K562 (cell line): ENCODE data around the gene CNOT10. TPM values are rescaled to one million over a fixed set of nuclear protein-coding genes. Genes with fewer than 3 reads are reported as not detected.

Experiments used
- BRF1 ChIP-seq: IDR thresholded peaks from 3 replicates; pipeline ENCODE4 v1.6.1; 2011; ENCODE audit warnings: borderline replicate concordance, mild to moderate bottlenecking; ENCODE audit not compliant: insufficient read length; ENCODE audit errors: extremely low read depth
- CBX3 ChIP-seq, 2 experiments: IDR thresholded peaks; 1 replicate in 1 of 2; 2 replicates in 1 of 2; pipeline ENCODE4 v1.6.1; 2012; ENCODE audit warnings: inconsistent platforms in 2 of 2, low read length in 2 of 2, borderline replicate concordance in 1 of 2, control low read depth in 1 of 2
- CTBP1 ChIP-seq: fragments of 450-650 bp; IDR thresholded peaks from 2 replicates; pipeline ENCODE4 v1.6.1; 2016; ENCODE audit warnings: borderline replicate concordance
- CXXC5 ChIP-seq: fragments of 250-450 bp; sonication (Bioruptor Pico); IDR thresholded peaks from 2 replicates; pipeline ENCODE4 v1.8.0; 2022; ENCODE audit warnings: inconsistent platforms, mild to moderate bottlenecking, moderate library complexity
- ETV5 ChIP-seq: sonication (generic); formaldehyde crosslinking; IDR thresholded peaks from 2 replicates; pipeline ENCODE4 v1.4.0; 2020; ENCODE audit warnings: low read depth, mild to moderate bottlenecking, missing genetic modification reagents
- FIP1L1 ChIP-seq: fragments of 200-400 bp; formaldehyde crosslinking; IDR thresholded peaks from 2 replicates; pipeline ENCODE4 v1.6.1; 2018; ENCODE audit warnings: mild to moderate bottlenecking, low read depth, low read length; ENCODE audit not compliant: poor library complexity, severe bottlenecking
- KAT7 ChIP-seq: sonication (generic); formaldehyde crosslinking; IDR thresholded peaks from 2 replicates; pipeline ENCODE4 v1.8.0; 2022; ENCODE audit warnings: missing genetic modification reagents, mild to moderate bottlenecking, borderline replicate concordance
- MYNN ChIP-seq, 2 experiments: sonication (generic); formaldehyde crosslinking in 1 of 2; IDR thresholded peaks; 2 replicates each; pipeline versions ENCODE4 v1.5.0 to v1.6.1; 2016 to 2020; ENCODE audit warnings: antibody characterized with exemption in 1 of 2, missing genetic modification reagents in 1 of 2
- NR2F6 ChIP-seq: fragments of 450-650 bp; formaldehyde crosslinking; IDR thresholded peaks from 2 replicates; pipeline ENCODE4 v1.4.0; 2020; ENCODE audit warnings: mild to moderate bottlenecking
- OTX1 ChIP-seq: fragments of 450-650 bp; formaldehyde crosslinking; IDR thresholded peaks from 2 replicates; pipeline ENCODE4 v1.4.0; 2022; ENCODE audit warnings: mild to moderate bottlenecking
- RAD21 ChIP-seq, 2 experiments: fragments of 250-450 bp in 1 of 2; fragments of 450-650 bp in 1 of 2; sonication (Bioruptor Pico) in 1 of 2; formaldehyde crosslinking in 1 of 2; IDR thresholded peaks in 1 of 2; conservative IDR thresholded peaks in 1 of 2; 2 replicates each; pipeline versions ENCODE4 v1.4.0 to v1.8.0; 2020 to 2022; ENCODE audit warnings: mild to moderate bottlenecking in 2 of 2, moderate library complexity in 1 of 2
- RCOR1 ChIP-seq, 2 experiments: IDR thresholded peaks; 2 replicates each; pipeline ENCODE4 v1.6.1; 2012; ENCODE audit warnings: low read depth in 2 of 2, low read length in 2 of 2, borderline replicate concordance in 1 of 2, improper control_type of control experiment in 1 of 2
- SIN3B ChIP-seq: fragments of 450-650 bp; IDR thresholded peaks from 2 replicates; pipeline ENCODE4 v1.6.1; 2017; ENCODE audit warnings: low read depth, mild to moderate bottlenecking, moderate library complexity
- TAF9B ChIP-seq: fragments of 450-650 bp; IDR thresholded peaks from 2 replicates; pipeline ENCODE4 v1.6.1; 2018; ENCODE audit warnings: mild to moderate bottlenecking; ENCODE audit not compliant: partially characterized antibody
- TGIF2 ChIP-seq: sonication (generic); formaldehyde crosslinking; IDR thresholded peaks from 2 replicates; pipeline ENCODE4 v1.8.1; 2022; ENCODE audit warnings: mild to moderate bottlenecking, missing genetic modification reagents, moderate library complexity
- ZNF668 ChIP-seq: fragments of 250-450 bp; sonication (Bioruptor Pico); IDR thresholded peaks from 2 replicates; pipeline ENCODE4 v1.8.0; 2022; ENCODE audit warnings: mild to moderate bottlenecking, inconsistent platforms
- polyA plus RNA-seq, 8 experiments: library from polyadenylated mRNA; depleted of rRNA in 4 of 8; stranded (reverse) in 5 of 8; unstranded in 3 of 8; fragments of >200 nt; fragmentation: Nextera tagmentation in 2 of 8; fragmentation: Illumina TruSeq in 1 of 8; extraction: Ambion mirVana in 2 of 8; extraction: Trizol in 1 of 8; gene quantifications; 2 replicates each; pipeline versions ENCODE4 v1.2.1 to v1.2.3, GENCODE V29; 2011 to 2014; ENCODE audit warnings: inconsistent platforms in 1 of 8, missing spikeins in 1 of 8
- total RNA-seq, 7 experiments: library from RNA; depleted of rRNA in 6 of 7; stranded (reverse); fragments of >200 nt in 6 of 7; fragmentation: Illumina TruSeq in 2 of 7; extraction: Trizol in 2 of 7; gene quantifications; 2 replicates each; pipeline versions ENCODE4 v1.2.1 to v1.2.3, GENCODE V29; 2011 to 2021; ENCODE audit warnings: low replicate concordance in 1 of 7
- TF ChIP-seq, protein P1 (sequence below), 3 experiments: IDR thresholded peaks in 2 of 3; conservative IDR thresholded peaks in 1 of 3; 2 replicates each; pipeline ENCODE4 v1.5.1; 2011 to 2012; ENCODE audit warnings: low read length in 3 of 3, mild to moderate bottlenecking in 3 of 3, control low read depth in 2 of 3, improper control_type of control experiment in 1 of 3, inconsistent platforms in 1 of 3, low read depth in 1 of 3, mixed read lengths in 1 of 3, moderate library complexity in 1 of 3; ENCODE audit not compliant: insufficient read depth in 2 of 3
- TF ChIP-seq, protein P2 (sequence below): fragments of 450-650 bp; formaldehyde crosslinking; IDR thresholded peaks from 2 replicates; pipeline ENCODE4 v1.4.0; 2020; ENCODE audit warnings: mild to moderate bottlenecking, moderate library complexity
- TF ChIP-seq, protein P3 (sequence below): sonication (generic); formaldehyde crosslinking; IDR thresholded peaks from 2 replicates; pipeline ENCODE4 v1.9.0; 2022; ENCODE audit warnings: mild to moderate bottlenecking, missing genetic modification reagents
- TF ChIP-seq, protein P4 (sequence below): fragments of 450-650 bp; IDR thresholded peaks from 2 replicates; pipeline ENCODE4 v1.7.1; 2018; ENCODE audit warnings: mild to moderate bottlenecking, low read depth; ENCODE audit not compliant: partially characterized antibody

Gene CNOT10
- total and polyA plus RNA-seq, 9 of the 15 experiments (the other 6 are each of a cell fraction or from before 2014, with no cell fraction given): 35.7 to 114 (median 81.9) TPM

DNA sequence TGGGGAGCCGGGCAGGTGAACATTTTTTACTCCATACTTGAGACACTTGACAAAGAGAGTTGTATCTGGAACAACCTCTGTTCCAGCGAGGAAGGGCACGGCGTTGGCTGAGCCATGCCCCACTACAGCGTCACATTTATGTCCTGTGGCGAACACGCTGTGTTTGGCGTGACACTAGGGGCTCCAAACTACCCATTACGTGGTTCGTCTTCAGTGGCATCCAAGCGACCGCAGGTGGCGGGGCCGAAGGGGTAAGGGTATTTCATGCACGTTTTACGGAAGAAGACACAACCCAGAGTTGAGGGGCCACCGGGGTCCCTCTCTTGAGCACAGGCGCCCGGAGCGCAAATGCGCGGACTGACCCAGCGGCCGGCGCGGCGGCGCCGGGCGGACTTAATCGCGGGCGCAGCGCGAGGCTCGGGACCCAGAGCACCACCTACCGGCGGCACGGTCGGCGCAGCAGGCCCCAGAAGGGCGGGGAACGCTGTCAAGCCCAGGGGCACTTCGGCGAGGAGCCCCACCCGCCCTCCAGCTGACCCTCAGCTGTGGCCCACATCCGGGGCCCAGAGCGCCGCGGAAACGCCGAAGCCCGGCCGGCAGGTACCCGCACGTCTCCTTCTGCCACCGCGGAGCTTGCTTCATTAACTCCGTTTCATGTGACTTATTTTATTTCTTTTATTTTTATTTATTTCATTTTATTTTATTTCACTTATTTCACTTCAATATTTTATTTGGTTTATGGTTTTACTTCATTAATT, 96.4 kb downstream of the CNOT10 start (continued):
- TF ChIP-seq, protein P1, sequence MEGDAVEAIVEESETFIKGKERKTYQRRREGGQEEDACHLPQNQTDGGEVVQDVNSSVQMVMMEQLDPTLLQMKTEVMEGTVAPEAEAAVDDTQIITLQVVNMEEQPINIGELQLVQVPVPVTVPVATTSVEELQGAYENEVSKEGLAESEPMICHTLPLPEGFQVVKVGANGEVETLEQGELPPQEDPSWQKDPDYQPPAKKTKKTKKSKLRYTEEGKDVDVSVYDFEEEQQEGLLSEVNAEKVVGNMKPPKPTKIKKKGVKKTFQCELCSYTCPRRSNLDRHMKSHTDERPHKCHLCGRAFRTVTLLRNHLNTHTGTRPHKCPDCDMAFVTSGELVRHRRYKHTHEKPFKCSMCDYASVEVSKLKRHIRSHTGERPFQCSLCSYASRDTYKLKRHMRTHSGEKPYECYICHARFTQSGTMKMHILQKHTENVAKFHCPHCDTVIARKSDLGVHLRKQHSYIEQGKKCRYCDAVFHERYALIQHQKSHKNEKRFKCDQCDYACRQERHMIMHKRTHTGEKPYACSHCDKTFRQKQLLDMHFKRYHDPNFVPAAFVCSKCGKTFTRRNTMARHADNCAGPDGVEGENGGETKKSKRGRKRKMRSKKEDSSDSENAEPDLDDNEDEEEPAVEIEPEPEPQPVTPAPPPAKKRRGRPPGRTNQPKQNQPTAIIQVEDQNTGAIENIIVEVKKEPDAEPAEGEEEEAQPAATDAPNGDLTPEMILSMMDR (IDR thresholded peaks at IDR 0.05 in 2 of 3, conservative IDR thresholded peaks at IDR 0.05 in 1 of 3; ENCODE audit: insufficient read depth in 2 of 3, low read depth in 1 of 3, low read length in 3 of 3): peak; percentile 84 to 95 (median 87)
- TF ChIP-seq NR2F6 (no peak), CTBP1 (peak; percentile 92), BRF1 (no peak), CXXC5 (CRISPR knock-in tag) (peak; percentile 93), FIP1L1 (peak; percentile 79), TGIF2 (CRISPR knock-in tag) (peak; percentile 82; the same call in 1 of the 2 replicates), OTX1 (no peak), RCOR1 (IDR thresholded peaks at IDR 0.05; ENCODE audit: borderline replicate concordance in 1 of 2, low read depth in 2 of 2, low read length in 2 of 2) (peak in 1 of 2 experiments; percentile 41; a peak in 1 of 4 replicates), MYNN (IDR thresholded peaks at IDR 0.05) (peak; percentile 63; the same call in 1 of the 2 replicates), MYNN (CRISPR knock-in tag; IDR thresholded peaks at IDR 0.05) (no peak), CBX3 (IDR thresholded peaks at IDR 0.05; ENCODE audit: borderline replicate concordance in 1 of 2, low read length in 2 of 2) (peak in 1 of 2 experiments; percentile 82; a peak in 1 of 3 replicates), KAT7 (CRISPR knock-in tag) (peak; percentile 91; the same call in 1 of the 2 replicates), ETV5 (CRISPR knock-in tag) (peak; percentile 71; the same call in 1 of the 2 replicates), TAF9B (peak; percentile 90), SIN3B (peak; percentile 42), RAD21 (CRISPR knock-in tag; conservative IDR thresholded peaks at IDR 0.05 in 1 of 2, IDR thresholded peaks at IDR 0.05 in 1 of 2) (peak; percentile 57 to 76), ZNF668 (CRISPR knock-in tag) (no peak)
- TF ChIP-seq, protein P2, sequence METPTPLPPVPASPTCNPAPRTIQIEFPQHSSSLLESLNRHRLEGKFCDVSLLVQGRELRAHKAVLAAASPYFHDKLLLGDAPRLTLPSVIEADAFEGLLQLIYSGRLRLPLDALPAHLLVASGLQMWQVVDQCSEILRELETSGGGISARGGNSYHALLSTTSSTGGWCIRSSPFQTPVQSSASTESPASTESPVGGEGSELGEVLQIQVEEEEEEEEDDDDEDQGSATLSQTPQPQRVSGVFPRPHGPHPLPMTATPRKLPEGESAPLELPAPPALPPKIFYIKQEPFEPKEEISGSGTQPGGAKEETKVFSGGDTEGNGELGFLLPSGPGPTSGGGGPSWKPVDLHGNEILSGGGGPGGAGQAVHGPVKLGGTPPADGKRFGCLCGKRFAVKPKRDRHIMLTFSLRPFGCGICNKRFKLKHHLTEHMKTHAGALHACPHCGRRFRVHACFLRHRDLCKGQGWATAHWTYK: peak; percentile 95
- TF ChIP-seq, protein P3, sequence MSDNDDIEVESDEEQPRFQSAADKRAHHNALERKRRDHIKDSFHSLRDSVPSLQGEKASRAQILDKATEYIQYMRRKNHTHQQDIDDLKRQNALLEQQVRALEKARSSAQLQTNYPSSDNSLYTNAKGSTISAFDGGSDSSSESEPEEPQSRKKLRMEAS (CRISPR knock-in tag): peak; percentile 76
- TF ChIP-seq, protein P4, sequence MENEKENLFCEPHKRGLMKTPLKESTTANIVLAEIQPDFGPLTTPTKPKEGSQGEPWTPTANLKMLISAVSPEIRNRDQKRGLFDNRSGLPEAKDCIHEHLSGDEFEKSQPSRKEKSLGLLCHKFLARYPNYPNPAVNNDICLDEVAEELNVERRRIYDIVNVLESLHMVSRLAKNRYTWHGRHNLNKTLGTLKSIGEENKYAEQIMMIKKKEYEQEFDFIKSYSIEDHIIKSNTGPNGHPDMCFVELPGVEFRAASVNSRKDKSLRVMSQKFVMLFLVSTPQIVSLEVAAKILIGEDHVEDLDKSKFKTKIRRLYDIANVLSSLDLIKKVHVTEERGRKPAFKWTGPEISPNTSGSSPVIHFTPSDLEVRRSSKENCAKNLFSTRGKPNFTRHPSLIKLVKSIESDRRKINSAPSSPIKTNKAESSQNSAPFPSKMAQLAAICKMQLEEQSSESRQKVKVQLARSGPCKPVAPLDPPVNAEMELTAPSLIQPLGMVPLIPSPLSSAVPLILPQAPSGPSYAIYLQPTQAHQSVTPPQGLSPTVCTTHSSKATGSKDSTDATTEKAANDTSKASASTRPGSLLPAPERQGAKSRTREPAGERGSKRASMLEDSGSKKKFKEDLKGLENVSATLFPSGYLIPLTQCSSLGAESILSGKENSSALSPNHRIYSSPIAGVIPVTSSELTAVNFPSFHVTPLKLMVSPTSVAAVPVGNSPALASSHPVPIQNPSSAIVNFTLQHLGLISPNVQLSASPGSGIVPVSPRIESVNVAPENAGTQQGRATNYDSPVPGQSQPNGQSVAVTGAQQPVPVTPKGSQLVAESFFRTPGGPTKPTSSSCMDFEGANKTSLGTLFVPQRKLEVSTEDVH: peak; percentile 29
